Measurements from ENCODE around the gene NT5DC1.

GRCh38 chr6:116278481-116278829 is 177.8 kb downstream of the NT5DC1 start:
- TF ChIP-seq CTCF (IDR thresholded peaks at IDR 0.05; ENCODE audit: insufficient read depth, low read length) (no peak), SPI1 (IDR thresholded peaks at IDR 0.05; ENCODE audit: borderline replicate concordance, low read depth) (no peak), REST (IDR thresholded peaks at IDR 0.05; ENCODE audit: insufficient replicate concordance, low read depth) (no peak), POLR2AphosphoS5 (IDR thresholded peaks at IDR 0.05; ENCODE audit: low read depth) (no peak)

All from HL-60 (cell line).